Measurements from ENCODE around the gene FXYD6. TPM values are rescaled to one million over a fixed set of nuclear protein-coding genes. Genes with fewer than 3 reads are reported as not detected.

Gene FXYD6
- total and polyA plus RNA-seq, 11 donors = 24.6 to 54.0 (median 39.5) TPM

DNA sequence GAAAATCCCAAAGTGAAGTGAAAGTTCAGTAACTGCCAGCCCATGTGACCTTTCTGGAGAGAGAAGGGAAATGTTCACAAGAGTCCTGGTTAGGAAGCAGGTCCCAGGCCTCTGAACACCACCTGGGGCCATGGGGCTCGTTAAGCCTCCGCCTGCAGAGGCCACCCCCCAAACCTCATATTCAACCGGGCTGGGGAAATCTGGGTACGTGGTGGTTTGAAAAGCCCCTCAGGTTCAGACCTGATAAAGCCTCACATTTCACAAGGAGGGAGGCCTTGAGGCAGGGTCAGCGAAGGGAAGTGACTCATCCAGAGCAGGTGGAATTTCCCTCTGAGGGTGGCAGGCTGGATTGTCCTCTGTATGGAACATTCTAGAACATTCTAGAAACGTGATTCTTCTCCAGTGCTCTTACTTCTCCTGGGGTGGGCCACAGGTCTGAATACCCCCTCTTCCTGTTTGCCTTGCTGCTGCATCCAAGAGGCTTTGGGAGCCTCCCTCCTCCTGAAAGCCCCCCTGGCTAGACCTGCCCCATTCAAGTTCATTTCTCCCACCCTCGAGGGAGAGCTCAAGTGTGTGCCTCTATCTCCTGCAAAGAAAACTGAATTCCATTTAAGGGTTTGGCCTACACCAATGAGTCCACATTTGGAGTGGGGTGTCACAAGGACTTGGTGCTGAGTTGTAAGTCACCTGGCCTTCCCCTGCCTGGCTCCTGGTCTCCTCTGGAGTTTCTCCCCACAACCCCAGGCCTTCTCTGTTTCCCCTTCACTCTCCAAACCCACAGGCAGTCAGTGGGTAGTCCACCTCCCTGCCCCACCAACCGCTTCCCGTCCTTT, 58.2 kb downstream of the FXYD6 start:
- intact Hi-C loops (cut with DNase I) = loop anchor here in 9 of 10 donors (1.0 to 5.0 kb wide), 8 partner anchors 129 to 392 kb away; no protein-coding TSS in a partner anchor
- Histone ChIP-seq H3K9me3 (no peaks in the 10 kb centered on the region), H3K4me3 (no peak overlapping the region), H3K27ac (peak overlapping the region in 2 of 12 donors; percentile 64 to 75), H3K36me3 (no peaks in the 10 kb centered on the region), H3K27me3 (no peaks in the 10 kb centered on the region), H3K4me1 (peaks cover 0 to 68% (median 34%) of the 10 kb centered on the region in 12 donors)
- WGBS, 4 donors = 62 to 66% (median 64%) methylated on average over 6 to 9 of the region's 9 CpGs
- peak in 2 of 5 donors; percentile 24 to 29 for DNase-seq
- ATAC-seq = peak in 1 of 4 donors; percentile 30
- TF ChIP-seq POLR2A (IDR thresholded peaks at IDR 0.05) (no peak), CTCF (IDR thresholded peaks at IDR 0.05) (peak in 2 of 12 donors; percentile 6 to 28)

DNA sequence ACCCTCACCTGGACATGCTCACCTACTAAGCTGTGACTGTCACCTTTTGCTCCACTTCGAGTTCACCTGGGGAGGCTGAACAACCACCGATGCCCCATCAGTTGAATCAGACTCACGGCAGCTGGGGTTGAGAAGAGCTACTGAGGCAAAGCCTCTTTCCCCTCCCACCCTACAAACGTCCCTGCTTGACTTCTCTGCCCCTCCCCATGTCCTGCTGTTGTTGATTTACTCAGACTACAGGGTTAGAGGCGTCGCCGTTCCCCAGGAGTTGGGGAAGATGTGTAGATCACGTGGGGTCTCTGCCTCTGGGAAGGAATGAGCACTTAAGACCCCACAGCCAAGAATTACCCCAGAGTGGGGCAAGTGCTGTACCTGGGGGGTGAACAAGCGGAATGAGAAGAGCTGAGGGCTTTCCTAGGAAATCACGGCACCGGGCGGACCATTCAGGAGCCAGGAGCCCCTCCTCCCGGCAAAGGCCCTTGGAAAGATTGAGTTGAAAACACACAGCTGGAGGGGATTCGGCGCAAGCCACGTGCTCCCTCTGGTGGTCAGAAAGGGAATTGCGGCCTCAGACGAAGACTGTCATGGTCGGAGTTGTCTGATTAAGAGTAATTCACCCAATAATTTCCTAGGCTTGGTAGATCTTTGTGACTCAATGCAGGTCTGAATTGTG, 59.0 kb downstream of the FXYD6 start:
- Histone ChIP-seq H3K27me3 (no peaks in the 10 kb centered on the region), H3K36me3 (no peaks in the 10 kb centered on the region), H3K27ac (peak overlapping the region in 6 of 12 donors; percentile 28 to 75 (median 42)), H3K9me3 (no peaks in the 10 kb centered on the region), H3K4me1 (peaks cover 0 to 60% (median 28%) of the 10 kb centered on the region in 12 donors), H3K4me3 (peak overlapping the region in 6 of 12 donors; percentile 7 to 47 (median 32))
- WGBS, 4 donors = 18 to 28% (median 19%) methylated on average over 19 of the region's 19 CpGs
- DNase-seq (peak; percentile 78 to 88 (median 80)), ATAC-seq (peak; percentile 43 to 73 (median 67))
- TF ChIP-seq CTCF (IDR thresholded peaks at IDR 0.05) (peak; percentile 97 to 100 (median 99)), POLR2A (IDR thresholded peaks at IDR 0.05) (no peak)
- intact Hi-C loops (cut with DNase I) = loop anchor here in 9 of 10 donors (1.0 to 5.0 kb wide), 8 partner anchors 129 to 391 kb away; no protein-coding TSS in a partner anchor

DNA sequence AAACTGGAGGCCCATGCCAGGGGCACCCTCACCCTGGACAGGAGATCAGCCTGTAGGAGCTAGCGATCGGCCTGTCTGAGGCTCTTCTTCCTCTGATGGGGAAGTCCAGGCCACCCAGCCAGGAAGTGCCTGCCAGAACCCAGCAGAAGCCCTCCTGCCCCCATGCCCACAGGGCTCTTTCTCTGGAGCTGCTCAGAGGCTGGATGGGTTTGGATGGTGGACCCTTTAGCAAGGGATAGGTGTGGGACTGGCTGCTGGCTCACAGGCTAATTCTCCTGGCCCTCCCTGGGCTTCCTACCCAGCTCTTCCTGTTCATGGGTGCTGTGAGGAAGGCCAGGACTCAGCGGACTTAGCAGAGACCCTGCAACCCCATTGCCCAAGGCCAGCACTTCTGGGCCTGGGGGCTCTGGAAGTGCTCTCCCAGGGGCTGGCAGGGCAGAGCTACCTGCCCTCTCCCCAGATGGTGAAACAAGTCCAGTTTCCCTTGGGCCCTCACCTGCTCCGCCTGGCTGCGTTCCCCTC, 59.6 kb downstream of the FXYD6 start:
- peak overlapping the region in 5 of 12 donors; percentile 7 to 47 (median 31) for H3K4me3 ChIP-seq
- no peaks in the 10 kb centered on the region for H3K9me3 ChIP-seq
- H3K4me1 ChIP-seq = peaks cover 0 to 55% (median 26%) of the 10 kb centered on the region in 12 donors
- intact Hi-C loops (cut with DNase I) = loop anchor here in 7 of 10 donors (2.0 to 5.0 kb wide), 6 partner anchors 130 to 390 kb away; no protein-coding TSS in a partner anchor
- TF ChIP-seq CTCF (IDR thresholded peaks at IDR 0.05) (no peak), POLR2A (IDR thresholded peaks at IDR 0.05) (no peak)
- WGBS, 4 donors = 77 to 88% (median 84%) methylated on average over 3 to 5 of the region's 5 CpGs
- H3K27me3 ChIP-seq = no peaks in the 10 kb centered on the region
- ATAC-seq (peak in 1 of 4 donors; percentile 4), DNase-seq (peak in 1 of 5 donors; percentile 67)
- H3K36me3 ChIP-seq = no peaks in the 10 kb centered on the region
- peak overlapping the region in 6 of 12 donors; percentile 28 to 75 (median 42) for H3K27ac ChIP-seq
